Gastrocnemius medialis (tissue), 4 donors: Measurements from ENCODE around the gene TLR9. TPM values are rescaled to one million over a fixed set of nuclear protein-coding genes. Genes with fewer than 3 reads are reported as not detected.

Experiments
- ATAC-seq, 2 donors: fragments of 150-250 bp; one replicate each; pipeline ENCODE4 v1.9.1; 2016
- DNase-seq, 2 donors: peaks; one replicate each; pipeline ENCODE4 v3.0.0-alpha.2; 2019
- H3K27ac ChIP-seq, 4 donors: fragments of 200-600 bp; sonication (generic); 1 replicate in 1 of 4; 2 replicates in 3 of 4; pipeline ENCODE4 v1.5.1; 2016 to 2018; ENCODE audit warnings: mild to moderate bottlenecking in 2 of 4, moderate library complexity in 1 of 4
- H3K27me3 ChIP-seq, 3 donors: fragments of 200-600 bp; sonication (generic) in 2 of 3; 1 replicate in 1 of 3; 2 replicates in 2 of 3; pipeline versions ENCODE4 v1.5.1 to v1.6.0; 2016 to 2019; ENCODE audit warnings: mild to moderate bottlenecking in 1 of 3, moderate library complexity in 1 of 3
- H3K36me3 ChIP-seq, 2 donors: fragments of 200-600 bp; sonication (generic) in 1 of 2; one replicate each; pipeline ENCODE4 v1.5.1; 2017 to 2018
- H3K4me1 ChIP-seq, 2 donors: fragments of 200-600 bp; sonication (generic) in 1 of 2; one replicate each; pipeline ENCODE4 v1.5.1; 2016 to 2017; ENCODE audit warnings: mild to moderate bottlenecking in 2 of 2
- H3K4me3 ChIP-seq, 4 donors: fragments of 200-600 bp; sonication (generic) in 3 of 4; 1 replicate in 1 of 4; 2 replicates in 3 of 4; pipeline ENCODE4 v1.5.1; 2016 to 2019; ENCODE audit warnings: mild to moderate bottlenecking in 2 of 4
- H3K9me3 ChIP-seq, 3 donors: fragments of 200-600 bp; sonication (generic) in 2 of 3; 1 replicate in 1 of 3; 2 replicates in 2 of 3; pipeline ENCODE4 v1.5.1; 2016 to 2019
- CTCF ChIP-seq, 5 experiments: fragments of 450-650 bp in 3 of 5; fragments of 200-600 bp in 2 of 5; sonication (generic) in 2 of 5; IDR thresholded peaks in 4 of 5; conservative IDR thresholded peaks in 1 of 5; 1 replicate in 4 of 5; 2 replicates in 1 of 5; pipeline ENCODE4 v1.5.1; 2016 to 2019; ENCODE audit warnings: antibody characterized with exemption in 5 of 5, mild to moderate bottlenecking in 3 of 5, moderate library complexity in 3 of 5
- POLR2A ChIP-seq, 2 donors: fragments of 450-650 bp; IDR thresholded peaks; one replicate each; pipeline ENCODE4 v1.6.1; 2017; ENCODE audit warnings: antibody characterized with exemption in 2 of 2, mild to moderate bottlenecking in 2 of 2, moderate library complexity in 2 of 2
- in situ Hi-C, 4 donors: fragments of 200-750 bp; cut with MboI; loops; one replicate each; pipeline versions ENCODE4 v1.15.0 to v1.8.0; 2017; ENCODE audit warnings: low sequenced_read_pairs in 4 of 4
- intact Hi-C: fragments of 100-400 bp; cut with DNase I; formaldehyde crosslinking; loops from one replicate; pipeline ENCODE4 v1.15.1; 2023; ENCODE audit warnings: low total_unique reads
- total RNA-seq, 4 donors: library from RNA; depleted of rRNA; stranded (reverse); fragments of >200 nt; gene quantifications; one replicate each; pipeline versions ENCODE4 v1.1.0 to v1.2.3, GENCODE V29; 2016

TLR9 gene
- total RNA-seq, 4 donors from 2014 or later = 0.07 to 0.41 (median 0.13) TPM; not detected in 1

- TF ChIP-seq CTCF (IDR thresholded peaks at IDR 0.05 in 4 of 5, conservative IDR thresholded peaks at IDR 0.05 in 1 of 5) (no peak), POLR2A (IDR thresholded peaks at IDR 0.05) (no peak)
- Histone ChIP-seq H3K27ac (no peak overlapping the region), H3K4me1 (no peaks in the 10 kb centered on the region), H3K27me3 (no peaks in the 10 kb centered on the region), H3K4me3 (no peak overlapping the region), H3K36me3 (no peaks in the 10 kb centered on the region), H3K9me3 (no peaks in the 10 kb centered on the region)
- intact Hi-C loops = loop anchor here (10.0 kb wide), 1 partner anchor 1719 kb away; the partner anchor contains the start of gene SELENOK
- DNase-seq = no peak
- no peak for ATAC-seq
- in situ Hi-C loops = no loop called here
Observed at GRCh38 chr3:52175416-52176179, 49.8 kb downstream of the TLR9 start.

GRCh38 chr3:52174896-52175295 is 50.5 kb downstream of the TLR9 start:
- intact Hi-C loops (loop anchor here (10.0 kb wide), 1 partner anchor 1720 kb away; the partner anchor contains the start of gene SELENOK), in situ Hi-C loops (no loop called here)
- TF ChIP-seq POLR2A (IDR thresholded peaks at IDR 0.05) (no peak), CTCF (IDR thresholded peaks at IDR 0.05 in 4 of 5, conservative IDR thresholded peaks at IDR 0.05 in 1 of 5) (no peak)
- no peaks in the 10 kb centered on the region for H3K9me3 ChIP-seq
- ATAC-seq = no peak
- H3K27me3 ChIP-seq = no peaks in the 10 kb centered on the region
- no peaks in the 10 kb centered on the region for H3K36me3 ChIP-seq
- H3K4me3 ChIP-seq = no peak overlapping the region
- no peak for DNase-seq
- no peak overlapping the region for H3K27ac ChIP-seq
- H3K4me1 ChIP-seq = no peaks in the 10 kb centered on the region

- no peak for DNase-seq
- Histone ChIP-seq H3K27ac (no peak overlapping the region), H3K9me3 (no peaks in the 10 kb centered on the region), H3K4me1 (no peaks in the 10 kb centered on the region), H3K4me3 (no peak overlapping the region), H3K27me3 (no peaks in the 10 kb centered on the region), H3K36me3 (no peaks in the 10 kb centered on the region)
- no peak for TF ChIP-seq POLR2A (IDR thresholded peaks at IDR 0.05)
- no peak for TF ChIP-seq CTCF (IDR thresholded peaks at IDR 0.05 in 4 of 5, conservative IDR thresholded peaks at IDR 0.05 in 1 of 5)
- ATAC-seq = no peak
- in situ Hi-C loops = no loop called here
- intact Hi-C loops = loop anchor here (10.0 kb wide), 1 partner anchor 1722 kb away; the partner anchor contains the start of gene SELENOK
Observed at GRCh38 chr3:52173101-52173500, 52.3 kb downstream of the TLR9 start.

GRCh38 chr3:52172262-52172757 is 53.1 kb downstream of the TLR9 start:
- ATAC-seq (no peak), DNase-seq (no peak)
- in situ Hi-C loops = no loop called here
- no peak overlapping the region for H3K4me3 ChIP-seq
- H3K36me3 ChIP-seq = no peaks in the 10 kb centered on the region
- H3K9me3 ChIP-seq = no peaks in the 10 kb centered on the region
- H3K27ac ChIP-seq = no peak overlapping the region
- TF ChIP-seq POLR2A (IDR thresholded peaks at IDR 0.05) = no peak
- no peak for TF ChIP-seq CTCF (IDR thresholded peaks at IDR 0.05 in 4 of 5, conservative IDR thresholded peaks at IDR 0.05 in 1 of 5)
- H3K27me3 ChIP-seq = no peaks in the 10 kb centered on the region
- no peaks in the 10 kb centered on the region for H3K4me1 ChIP-seq
- intact Hi-C loops = loop anchor here (10.0 kb wide), 1 partner anchor 1722 kb away; the partner anchor contains the start of gene SELENOK
